HG03025 (cell line): ENCODE data around the gene GPR3.
"Not testable (repeated sequence)": the region's sequence is repeated elsewhere in the genome, so short reads cannot be mapped to it uniquely, and the experiment has no call there.

Experiments
- ATAC-seq: cut with Tn5 transposase; IDR thresholded peaks from one replicate; pipeline ENCODE4 v1.9.1; 2021; ENCODE audit warnings: mild to moderate bottlenecking, moderate library complexity; ENCODE audit not compliant: unreplicated experiment, low FRiP score

The GPR3 gene

GRCh38 chr1:27416387-27417111, 24.1 kb downstream of the GPR3 start:
- ATAC-seq = no peak

GRCh38 chr1:27417713-27418112, 25.3 kb downstream of the GPR3 start:
- no peak for ATAC-seq

GRCh38 chr1:27418326-27419185, 26.1 kb downstream of the GPR3 start:
- no peak for ATAC-seq

GRCh38 chr1:27423709-27424108, 31.3 kb downstream of the GPR3 start:
- ATAC-seq = no peak

- no peak for ATAC-seq
Measured at GRCh38 chr1:27427329-27427728, 34.9 kb downstream of the GPR3 start.

- ATAC-seq = no peak
Measured at GRCh38 chr1:27427816-27428315, 35.4 kb downstream of the GPR3 start.

- ATAC-seq = no peak
Measured at GRCh38 chr1:27428316-27429028, 36.0 kb downstream of the GPR3 start.

- no peak for ATAC-seq
Measured at GRCh38 chr1:27429029-27429425, 36.6 kb downstream of the GPR3 start.

GRCh38 chr1:27430903-27431600, 38.6 kb downstream of the GPR3 start:
- ATAC-seq = no peak

GRCh38 chr1:27431601-27431940, 39.1 kb downstream of the GPR3 start:
- ATAC-seq = no peak

- not testable (repeated sequence) for ATAC-seq
Measured at GRCh38 chr1:27432725-27433124, 40.3 kb downstream of the GPR3 start.

GRCh38 chr1:27433706-27434105, 41.3 kb downstream of the GPR3 start:
- ATAC-seq = no peak

- no peak for ATAC-seq
Measured at GRCh38 chr1:27435566-27436203, 43.3 kb downstream of the GPR3 start.

GRCh38 chr1:27436204-27437159, 44.1 kb downstream of the GPR3 start:
- ATAC-seq = no peak

GRCh38 chr1:27438621-27439061, 46.2 kb downstream of the GPR3 start:
- ATAC-seq = no peak

- no peak for ATAC-seq
Measured at GRCh38 chr1:27439150-27439549, 46.7 kb downstream of the GPR3 start.

- ATAC-seq = no peak
Measured at GRCh38 chr1:27444632-27445031, 52.2 kb downstream of the GPR3 start.
